Vagina (tissue), 2 donors: ENCODE data around the gene OTUB1. TPM values are rescaled to one million over a fixed set of nuclear protein-coding genes. Genes with fewer than 3 reads are reported as not detected.

Source experiments
- DNase-seq, 2 donors: peaks; one replicate each; pipeline ENCODE4 v3.0.0-alpha.2; 2017; ENCODE audit errors: extremely low spot score in 2 of 2
- H3K27ac ChIP-seq: fragments of 200-600 bp; sonication (generic); one replicate; pipeline ENCODE4 v1.5.1; 2019
- H3K27me3 ChIP-seq: fragments of 200-600 bp; sonication (generic); one replicate; pipeline ENCODE4 v1.5.1; 2019
- H3K36me3 ChIP-seq, 2 donors: fragments of 200-600 bp; sonication (generic); one replicate each; pipeline ENCODE4 v1.5.1; 2017 to 2019
- H3K4me1 ChIP-seq: fragments of 200-600 bp; sonication (generic); one replicate; pipeline ENCODE4 v1.5.1; 2019
- H3K4me3 ChIP-seq, 2 donors: fragments of 200-600 bp; sonication (generic); 1 replicate in 1 of 2; 2 replicates in 1 of 2; pipeline ENCODE4 v1.5.1; 2016 to 2019
- H3K9me3 ChIP-seq: fragments of 200-600 bp; sonication (generic); one replicate; pipeline ENCODE4 v1.5.1; 2019
- CTCF ChIP-seq, 3 experiments: fragments of 450-650 bp in 2 of 3; fragments of 200-600 bp in 1 of 3; sonication (generic) in 1 of 3; IDR thresholded peaks; one replicate each; pipeline ENCODE4 v1.5.1; 2017 to 2019; ENCODE audit warnings: antibody characterized with exemption in 3 of 3, mild to moderate bottlenecking in 2 of 3, moderate library complexity in 2 of 3
- POLR2A ChIP-seq, 2 donors: fragments of 450-650 bp; IDR thresholded peaks; one replicate each; pipeline ENCODE4 v1.6.1; 2017; ENCODE audit warnings: antibody characterized with exemption in 2 of 2, mild to moderate bottlenecking in 2 of 2, moderate library complexity in 2 of 2
- POLR2AphosphoS5 ChIP-seq, 2 donors: sonication (generic); formaldehyde crosslinking; IDR thresholded peaks; one replicate each; pipeline ENCODE4 v1.9.0; 2017; ENCODE audit warnings: antibody characterized with exemption in 2 of 2, mild to moderate bottlenecking in 2 of 2, low read depth in 1 of 2; ENCODE audit not compliant: insufficient read depth in 1 of 2
- intact Hi-C: fragments of 100-400 bp; cut with DNase I; formaldehyde crosslinking; loops from one replicate; pipeline ENCODE4 v1.15.1; 2023
- total RNA-seq: library from RNA; depleted of rRNA; stranded (reverse); fragments of >200 nt; gene quantifications from one replicate; pipeline ENCODE4 v1.2.3, GENCODE V29; 2016

The OTUB1 gene
- total RNA-seq, 1 donor from 2014 or later: 85.0 TPM

- Histone ChIP-seq H3K36me3 (no peaks in the 10 kb centered on the region), H3K4me1 (peaks cover 12% of the 10 kb centered on the region), H3K27ac (no peak overlapping the region), H3K4me3 (no peak overlapping the region), H3K27me3 (no peaks in the 10 kb centered on the region), H3K9me3 (no peaks in the 10 kb centered on the region)
- intact Hi-C loops: no loop called here
- TF ChIP-seq POLR2A (IDR thresholded peaks at IDR 0.05) (no peak), POLR2AphosphoS5 (IDR thresholded peaks at IDR 0.05; ENCODE audit: insufficient read depth in 1 of 2, low read depth in 1 of 2) (no peak), CTCF (IDR thresholded peaks at IDR 0.05) (no peak)
- no peak for DNase-seq
These were observed 42.3 kb downstream of the OTUB1 start for GRCh38 chr11:64028398-64029115.

- H3K36me3 ChIP-seq: no peaks in the 10 kb centered on the region
- no peak overlapping the region for H3K4me3 ChIP-seq
- H3K27me3 ChIP-seq: no peaks in the 10 kb centered on the region
- no peaks in the 10 kb centered on the region for H3K9me3 ChIP-seq
- no peak overlapping the region for H3K27ac ChIP-seq
- DNase-seq: no peak
- intact Hi-C loops: no loop called here
- H3K4me1 ChIP-seq: peaks cover 12% of the 10 kb centered on the region
- TF ChIP-seq POLR2A (IDR thresholded peaks at IDR 0.05) (no peak), POLR2AphosphoS5 (IDR thresholded peaks at IDR 0.05; ENCODE audit: insufficient read depth in 1 of 2, low read depth in 1 of 2) (no peak), CTCF (IDR thresholded peaks at IDR 0.05) (no peak)
These were observed 43.5 kb downstream of the OTUB1 start for GRCh38 chr11:64029773-64030172.

GRCh38 chr11:64031001-64031400, 44.8 kb downstream of the OTUB1 start:
- no peaks in the 10 kb centered on the region for H3K27me3 ChIP-seq
- H3K9me3 ChIP-seq: no peaks in the 10 kb centered on the region
- TF ChIP-seq POLR2A (IDR thresholded peaks at IDR 0.05): no peak
- no peak for TF ChIP-seq CTCF (IDR thresholded peaks at IDR 0.05)
- TF ChIP-seq POLR2AphosphoS5 (IDR thresholded peaks at IDR 0.05; ENCODE audit: insufficient read depth in 1 of 2, low read depth in 1 of 2): no peak
- DNase-seq: no peak
- peaks cover 19% of the 10 kb centered on the region for H3K4me1 ChIP-seq
- intact Hi-C loops: no loop called here
- H3K36me3 ChIP-seq: no peaks in the 10 kb centered on the region
- no peak overlapping the region for H3K4me3 ChIP-seq
- no peak overlapping the region for H3K27ac ChIP-seq

GRCh38 chr11:64032050-64032449, 45.8 kb downstream of the OTUB1 start:
- Histone ChIP-seq H3K27ac (no peak overlapping the region), H3K36me3 (no peaks in the 10 kb centered on the region), H3K4me1 (peaks cover 30% of the 10 kb centered on the region), H3K27me3 (no peaks in the 10 kb centered on the region), H3K4me3 (no peak overlapping the region), H3K9me3 (no peaks in the 10 kb centered on the region)
- no peak for TF ChIP-seq CTCF (IDR thresholded peaks at IDR 0.05)
- TF ChIP-seq POLR2AphosphoS5 (IDR thresholded peaks at IDR 0.05; ENCODE audit: insufficient read depth in 1 of 2, low read depth in 1 of 2): no peak
- no peak for TF ChIP-seq POLR2A (IDR thresholded peaks at IDR 0.05)
- intact Hi-C loops: no loop called here
- DNase-seq: no peak

- Histone ChIP-seq H3K27me3 (no peaks in the 10 kb centered on the region), H3K36me3 (no peaks in the 10 kb centered on the region), H3K27ac (no peak overlapping the region), H3K4me3 (no peak overlapping the region), H3K9me3 (no peaks in the 10 kb centered on the region), H3K4me1 (peaks cover 19% of the 10 kb centered on the region)
- no peak for DNase-seq
- TF ChIP-seq POLR2A (IDR thresholded peaks at IDR 0.05): no peak
- no peak for TF ChIP-seq POLR2AphosphoS5 (IDR thresholded peaks at IDR 0.05; ENCODE audit: insufficient read depth in 1 of 2, low read depth in 1 of 2)
- TF ChIP-seq CTCF (IDR thresholded peaks at IDR 0.05): no peak
- intact Hi-C loops: no loop called here
These were observed 48.2 kb downstream of the OTUB1 start for GRCh38 chr11:64034411-64034811.
